A673 (cell line): ENCODE measurements around the gene ATG16L2. TPM values are rescaled to one million over a fixed set of nuclear protein-coding genes. Genes with fewer than 3 reads are reported as not detected.
"Not testable (repeated sequence)": the region's sequence is repeated elsewhere in the genome, so short reads cannot be mapped to it uniquely, and the experiment has no call there.

Experiments
- BruUV-seq: library from RNA; stranded (reverse); fragments of 400-500 nt; replicated peaks from 2 replicates; lab custom pipeline; 2021; lab: Mats Ljungman, UMichigan
- CTCF ChIA-PET: fragments of 300-600 bp; sonication (Branson Sonifier 250); formaldehyde crosslinking; loops from one replicate; lab custom pipeline; 2022; ENCODE audit warnings: antibody characterized with exemption; lab: Charles Lee
- POLR2A ChIA-PET: fragments of 300-600 bp; sonication (Branson Sonifier 250); formaldehyde crosslinking; loops from one replicate; lab custom pipeline; 2022; ENCODE audit warnings: antibody characterized with exemption; ENCODE audit not compliant: low non-redundant PET; lab: Charles Lee
- DNase-seq: peaks from one replicate; pipeline ENCODE4 v3.0.0-alpha.2; 2015; ENCODE audit warnings: low spot score
- H3K27ac ChIP-seq: fragments of 200-600 bp; sonication (generic); 2 replicates; pipeline ENCODE4 v1.5.1; 2016; ENCODE audit warnings: mixed run types, low read depth, mild to moderate bottlenecking, mixed read lengths, antibody characterized with exemption, low read length; ENCODE audit not compliant: poor library complexity, severe bottlenecking
- H3K27me3 ChIP-seq: fragments of 200-600 bp; sonication (generic); replicated peaks from 2 replicates; pipeline ENCODE4 v1.6.1; 2017; ENCODE audit warnings: mixed run types, low read depth, mild to moderate bottlenecking, mixed read lengths, antibody characterized with exemption, low read length; ENCODE audit not compliant: insufficient read depth, poor library complexity
- H3K36me3 ChIP-seq: fragments of 200-600 bp; sonication (generic); 2 replicates; pipeline ENCODE4 v1.6.1; 2016; ENCODE audit warnings: mixed run types, mild to moderate bottlenecking, mixed read lengths, antibody characterized with exemption, low read length; ENCODE audit not compliant: insufficient read depth, poor library complexity, severe bottlenecking
- H3K4me1 ChIP-seq: fragments of 200-600 bp; sonication (generic); 2 replicates; pipeline ENCODE4 v1.6.1; 2017; ENCODE audit warnings: mixed run types, mild to moderate bottlenecking, mixed read lengths, antibody characterized with exemption, low read length; ENCODE audit not compliant: insufficient read depth, poor library complexity, severe bottlenecking
- H3K4me3 ChIP-seq: fragments of 200-600 bp; sonication (generic); 2 replicates; pipeline ENCODE4 v1.5.1; 2016; ENCODE audit warnings: low read depth, mixed run types, mild to moderate bottlenecking, mixed read lengths, low read length; ENCODE audit not compliant: poor library complexity, severe bottlenecking
- H3K9me3 ChIP-seq: fragments of 200-600 bp; sonication (generic); 2 replicates; pipeline ENCODE4 v1.6.1; 2016; ENCODE audit warnings: mixed run types, low read depth, mild to moderate bottlenecking, mixed read lengths, antibody characterized with exemption, low read length; ENCODE audit not compliant: poor library complexity, severe bottlenecking
- CTCF ChIP-seq: fragments of 300-800, 200-600 bp; sonication (generic); conservative IDR thresholded peaks from 2 replicates; pipeline ENCODE4 v1.5.1; 2017; ENCODE audit warnings: low read depth, mild to moderate bottlenecking, antibody characterized with exemption, low read length, moderate library complexity, mixed read lengths
- EZH2 ChIP-seq: fragments of 200-600 bp; sonication (generic); IDR thresholded peaks from 2 replicates; pipeline ENCODE4 v1.6.1; 2017; ENCODE audit warnings: borderline replicate concordance, low read depth, mild to moderate bottlenecking, mixed read lengths, antibody characterized with exemption, low read length; ENCODE audit not compliant: poor library complexity, severe bottlenecking
- intact Hi-C: fragments of 100-400 bp; cut with micrococcal nuclease; formaldehyde crosslinking; loops from one replicate; pipeline ENCODE4 v1.10.0; 2022; ENCODE audit not compliant: unreplicated experiment
- total RNA-seq: library from RNA; stranded (reverse); gene quantifications from 2 replicates; pipeline ENCODE4 v1.2.3, GENCODE V29; 2021

ATG16L2 gene
- total RNA-seq, 1 experiment from 2014 or later: 8.6 TPM

GRCh38 chr11:72826191-72826941 lies 12.2 kb downstream of the ATG16L2 start:
- TF ChIP-seq CTCF (no peak), EZH2 (no peak)
- Histone ChIP-seq H3K4me1 (peaks cover 4% of the 10 kb centered on the region), H3K4me3 (no peak overlapping the region), H3K27me3 (no peaks in the 10 kb centered on the region), H3K27ac (no peak overlapping the region), H3K9me3 (no peaks in the 10 kb centered on the region), H3K36me3 (no peaks in the 10 kb centered on the region)
- no peak for DNase-seq
- CTCF ChIA-PET: interaction anchor here (0.6 kb wide), 1 partner anchor 24 kb away, joined by 11 read pairs; no protein-coding TSS in a partner anchor
- no TSS peak for BruUV-seq
- intact Hi-C loops: no loop called here
- POLR2A ChIA-PET: no interaction called here

- Histone ChIP-seq H3K27me3 (no peaks in the 10 kb centered on the region), H3K36me3 (no peaks in the 10 kb centered on the region), H3K9me3 (no peaks in the 10 kb centered on the region), H3K27ac (no peak overlapping the region), H3K4me3 (no peak overlapping the region), H3K4me1 (no peaks in the 10 kb centered on the region)
- BruUV-seq: no TSS peak
- intact Hi-C loops: no loop called here
- ChIA-PET POLR2A (no interaction called here), CTCF (interaction anchor here (1.0 kb wide), 1 partner anchor 317 kb away, joined by 4 read pairs; no protein-coding TSS in a partner anchor)
- no peak for DNase-seq
- TF ChIP-seq CTCF: no peak
- TF ChIP-seq EZH2: no peak
These were observed 12.8 kb downstream of the ATG16L2 start for GRCh38 chr11:72826942-72827480.

GRCh38 chr11:72827656-72828055 lies 13.4 kb downstream of the ATG16L2 start:
- H3K27me3 ChIP-seq, DNase-seq, intact Hi-C loops, H3K36me3 ChIP-seq, BruUV-seq, POLR2A ChIA-PET, H3K9me3 ChIP-seq, H3K27ac ChIP-seq, H3K4me3 ChIP-seq, H3K4me1 ChIP-seq: not testable (repeated sequence)
- CTCF ChIA-PET: interaction anchor here (1.0 to 1.3 kb wide), 2 partner anchors 22 to 316 kb away, joined by 3 to 4 read pairs; no protein-coding TSS in a partner anchor
